HAP-1 (cell line): ENCODE data around the gene TCEAL8.

ENCODE experiments used
- DNase-seq, 2 experiments: peaks; one replicate each; pipeline ENCODE4 v3.0.0-alpha.2; 2016 to 2020; ENCODE audit warnings: low spot score in 2 of 2
- H3K27me3 ChIP-seq: fragments of 250-450 bp; sonication (Bioruptor Pico); 2 replicates; pipeline ENCODE4 v1.5.1; 2020; ENCODE audit warnings: low read depth, mild to moderate bottlenecking, moderate library complexity
- H3K36me3 ChIP-seq: fragments of 250-450 bp; sonication (Bioruptor Pico); replicated peaks from 2 replicates; pipeline ENCODE4 v1.5.1; 2020; ENCODE audit warnings: mild to moderate bottlenecking
- H3K4me1 ChIP-seq: fragments of 250-450 bp; sonication (Bioruptor Pico); 2 replicates; pipeline ENCODE4 v1.5.1; 2020; ENCODE audit warnings: mild to moderate bottlenecking
- H3K4me3 ChIP-seq: fragments of 250-450 bp; sonication (Bioruptor Pico); 2 replicates; pipeline ENCODE4 v1.5.1; 2020; ENCODE audit warnings: mild to moderate bottlenecking, moderate library complexity
- H3K9me3 ChIP-seq: fragments of 250-450 bp; sonication (Bioruptor Pico); 2 replicates; pipeline ENCODE4 v1.5.1; 2020; ENCODE audit warnings: mild to moderate bottlenecking, moderate library complexity
- in situ Hi-C: fragments of 300-500 bp; cut with MboI; formaldehyde crosslinking; loops from 3 replicates; pipeline ENCODE4 v1.14.3; 2020; ENCODE audit warnings: low sequenced_read_pairs, inconsistent platforms, mixed read lengths

The TCEAL8 gene, protein sequence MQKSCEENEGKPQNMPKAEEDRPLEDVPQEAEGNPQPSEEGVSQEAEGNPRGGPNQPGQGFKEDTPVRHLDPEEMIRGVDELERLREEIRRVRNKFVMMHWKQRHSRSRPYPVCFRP

DNA sequence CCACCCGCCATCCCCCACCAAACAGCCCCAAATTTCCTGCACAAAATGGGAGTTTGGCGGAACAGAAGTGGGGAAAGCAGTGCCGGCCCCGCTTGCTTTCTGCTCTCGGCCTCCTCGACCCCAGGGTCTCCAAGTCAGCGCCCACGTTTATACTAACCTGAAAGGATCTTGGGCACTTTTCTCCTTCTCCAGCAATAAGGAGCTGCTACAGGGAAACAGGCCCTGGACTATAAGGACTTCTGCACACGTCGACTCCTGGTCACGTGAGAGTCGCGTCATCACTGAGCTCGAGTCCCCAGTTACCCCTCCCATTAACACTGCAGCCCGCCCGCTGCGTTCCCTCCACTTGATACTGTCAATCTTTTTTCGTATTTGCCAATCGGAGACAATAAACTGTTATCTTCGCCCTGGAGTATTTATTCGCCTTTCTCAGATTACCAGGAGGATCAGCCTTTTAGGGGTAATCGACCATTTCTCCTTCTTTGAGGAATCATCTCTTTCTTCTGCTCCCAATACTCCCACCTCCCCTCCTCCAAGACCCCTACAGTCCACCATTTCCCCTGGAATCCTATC is at the start of gene TCEAL8:
Gene TCEAL8 (minus strand): TSS at position 235 of the 573 bp plus-strand sequence. CDS start 1,176 bp downstream, outside the sequence.
- no peak within 1 kb of the TSS for H3K4me3 ChIP-seq
- no peaks in the 10 kb centered on the region; the same call in 1 of the 2 replicates for H3K27me3 ChIP-seq
- no peaks in the 10 kb centered on the region for H3K36me3 ChIP-seq
- H3K4me1 ChIP-seq: no peaks in the 10 kb centered on the region
- H3K9me3 ChIP-seq: no peaks in the 10 kb centered on the region
- no peak for DNase-seq
- in situ Hi-C loops: no loop called here

DNA sequence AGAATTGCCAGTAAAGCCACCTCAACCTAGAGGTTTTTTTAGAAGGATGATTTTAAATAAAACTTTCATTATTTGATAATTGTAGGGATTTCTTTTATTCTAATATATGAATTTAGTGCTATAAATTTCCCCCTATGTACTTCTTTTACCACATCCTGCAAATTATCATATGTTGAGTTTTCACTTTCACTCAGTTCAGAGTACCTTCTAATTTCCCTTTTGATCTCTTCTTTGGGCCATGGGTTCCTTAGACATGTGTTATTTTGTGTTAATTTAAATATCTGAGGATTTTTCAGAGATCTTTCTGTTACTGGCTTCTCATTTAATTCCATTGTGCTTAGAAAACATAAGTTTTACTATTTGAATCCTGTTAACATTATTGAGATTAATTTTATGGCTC is 49.8 kb upstream of the TCEAL8 start:
- Histone ChIP-seq H3K9me3 (no peaks in the 10 kb centered on the region), H3K4me1 (no peaks in the 10 kb centered on the region), H3K4me3 (no peak overlapping the region), H3K36me3 (no peaks in the 10 kb centered on the region), H3K27me3 (no peaks in the 10 kb centered on the region)
- in situ Hi-C loops: no loop called here
- no peak for DNase-seq

DNA sequence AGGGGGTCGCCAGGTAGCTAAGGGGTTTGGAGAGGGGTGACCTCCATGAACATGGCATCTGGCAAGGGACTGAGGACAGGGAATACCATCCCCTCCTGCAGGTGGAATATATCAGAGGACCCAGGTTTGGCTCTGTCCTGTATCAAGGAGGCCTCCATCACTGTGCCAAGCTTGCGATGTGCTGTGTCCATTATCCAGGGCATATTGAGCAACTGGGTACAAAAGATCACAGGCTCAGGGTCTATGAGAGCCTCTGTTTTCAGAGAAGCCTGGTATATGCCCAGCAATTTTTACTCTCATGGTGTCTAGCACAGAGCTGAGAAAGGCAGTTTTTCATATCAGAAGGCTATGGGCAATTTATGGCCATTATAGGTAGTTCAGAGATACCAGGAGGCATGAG is 38.2 kb upstream of the TCEAL8 start:
- H3K4me3 ChIP-seq: no peak overlapping the region
- no peaks in the 10 kb centered on the region for H3K9me3 ChIP-seq
- no peak for DNase-seq
- H3K36me3 ChIP-seq: no peaks in the 10 kb centered on the region
- H3K4me1 ChIP-seq: no peaks in the 10 kb centered on the region
- H3K27me3 ChIP-seq: no peaks in the 10 kb centered on the region; the same call in 1 of the 2 replicates
- in situ Hi-C loops: no loop called here

DNA sequence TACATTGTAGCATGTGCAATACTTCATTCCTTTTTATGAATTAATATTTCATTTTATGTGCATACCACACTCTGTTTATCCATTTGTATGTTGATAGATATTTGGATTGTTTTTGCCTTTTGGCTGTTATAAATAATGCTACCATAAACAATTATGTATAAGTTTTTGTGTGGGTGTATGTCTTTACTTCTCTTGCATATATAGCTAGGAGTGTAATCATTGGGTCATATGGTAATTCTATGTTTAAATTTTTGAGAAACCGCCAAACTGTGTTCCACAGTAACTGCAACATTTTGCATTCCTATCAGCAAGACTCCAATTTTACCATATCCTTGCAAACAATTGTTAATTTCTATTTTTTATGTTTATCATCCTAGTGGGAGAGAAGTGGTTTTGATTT is 24.7 kb upstream of the TCEAL8 start:
- in situ Hi-C loops: no loop called here
- Histone ChIP-seq H3K27me3 (peaks cover 41% of the 10 kb centered on the region), H3K4me3 (no peak overlapping the region), H3K4me1 (no peaks in the 10 kb centered on the region), H3K36me3 (no peaks in the 10 kb centered on the region), H3K9me3 (no peaks in the 10 kb centered on the region)
- DNase-seq: no peak

DNA sequence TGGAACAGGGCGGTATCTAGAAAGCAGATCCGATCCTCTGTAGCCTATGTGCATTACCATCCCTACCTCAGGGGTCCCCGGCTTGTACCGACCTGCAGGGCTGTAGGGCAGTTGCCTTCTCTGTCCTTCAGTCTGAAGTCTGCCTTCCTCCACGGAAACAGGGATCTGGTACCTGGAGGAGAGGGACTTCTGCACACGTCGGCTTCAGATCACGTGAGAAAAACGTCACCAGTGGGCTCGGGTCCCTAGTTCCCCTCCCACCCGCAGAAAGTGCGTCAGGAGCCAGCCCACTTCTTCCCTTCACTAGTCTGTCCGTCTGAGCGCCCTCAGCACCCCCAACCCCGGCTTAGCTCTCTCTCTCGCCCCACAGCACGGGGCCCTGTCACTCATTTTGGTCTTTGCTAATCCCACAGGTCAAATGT is 21.6 kb upstream of the TCEAL8 start, which contains the start of gene TCEAL5:
Gene TCEAL5 (minus strand): TSS at position 170 of the 422 bp plus-strand sequence. CDS start 2,187 bp downstream, outside the sequence.
- in situ Hi-C loops: no loop called here
- no peaks in the 10 kb centered on the region for H3K4me1 ChIP-seq
- no peak for DNase-seq
- peaks cover 64% of the 10 kb centered on the region for H3K27me3 ChIP-seq
- H3K4me3 ChIP-seq: no peak within 1 kb of the TSS
- no peaks in the 10 kb centered on the region for H3K36me3 ChIP-seq
- no peaks in the 10 kb centered on the region for H3K9me3 ChIP-seq

DNA sequence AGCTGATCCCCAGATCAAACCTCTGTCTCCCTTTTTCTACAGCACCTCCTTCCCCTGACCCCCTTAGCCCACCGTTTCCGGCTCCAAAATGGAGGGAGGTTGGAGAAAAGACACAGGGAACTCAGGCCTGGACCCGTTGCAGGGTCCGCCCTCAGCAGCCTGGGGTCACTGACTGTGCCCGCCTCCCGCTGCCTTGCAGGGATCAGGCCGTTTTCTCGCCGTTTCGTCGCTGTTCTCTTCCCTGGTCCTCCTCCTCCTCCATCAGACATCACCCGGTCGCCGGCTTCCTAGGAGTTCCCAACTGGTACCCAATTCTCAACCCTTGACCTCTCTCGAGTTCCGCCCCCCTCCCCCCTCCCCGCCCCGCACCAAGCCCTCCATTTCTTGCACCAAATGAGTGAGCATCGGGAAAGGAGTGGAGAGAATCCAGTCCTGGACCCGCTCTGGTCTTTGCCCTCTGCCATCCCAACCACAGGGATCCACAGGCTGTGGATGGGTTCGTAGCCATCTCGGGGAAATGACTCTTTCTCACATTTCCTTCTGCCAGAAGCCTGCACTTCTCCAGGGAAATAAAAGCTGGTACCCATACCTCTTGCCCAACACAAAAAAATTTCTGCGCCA is 21.1 kb upstream of the TCEAL8 start:
- Histone ChIP-seq H3K36me3 (no peaks in the 10 kb centered on the region), H3K4me3 (no peak overlapping the region), H3K27me3 (peaks cover 68% of the 10 kb centered on the region), H3K4me1 (no peaks in the 10 kb centered on the region), H3K9me3 (no peaks in the 10 kb centered on the region)
- DNase-seq: no peak
- in situ Hi-C loops: no loop called here

DNA sequence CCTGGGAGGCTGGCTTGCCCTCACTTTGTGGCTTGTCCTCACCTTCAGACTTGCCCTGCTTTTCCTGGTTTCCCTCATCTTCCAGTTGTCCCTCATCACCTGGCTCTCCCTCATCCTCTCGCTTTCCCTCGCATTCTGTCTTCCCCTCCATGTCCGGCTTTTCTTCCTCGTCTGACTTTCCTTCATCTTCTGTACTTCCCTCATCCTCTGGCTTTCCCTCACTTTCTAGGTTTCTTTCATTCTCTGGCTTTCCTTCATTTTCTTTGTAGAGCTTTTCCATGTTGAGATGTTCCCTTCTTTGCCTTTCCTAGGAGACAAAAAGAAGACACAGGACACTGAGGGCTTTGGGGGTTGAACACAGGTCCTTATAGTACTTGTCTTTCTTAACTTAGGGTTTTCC is 19.3 kb upstream of the TCEAL8 start:
- Histone ChIP-seq H3K4me1 (no peaks in the 10 kb centered on the region), H3K9me3 (no peaks in the 10 kb centered on the region), H3K36me3 (no peaks in the 10 kb centered on the region), H3K4me3 (no peak overlapping the region), H3K27me3 (peaks cover 65% of the 10 kb centered on the region)
- DNase-seq: no peak
- in situ Hi-C loops: no loop called here

DNA sequence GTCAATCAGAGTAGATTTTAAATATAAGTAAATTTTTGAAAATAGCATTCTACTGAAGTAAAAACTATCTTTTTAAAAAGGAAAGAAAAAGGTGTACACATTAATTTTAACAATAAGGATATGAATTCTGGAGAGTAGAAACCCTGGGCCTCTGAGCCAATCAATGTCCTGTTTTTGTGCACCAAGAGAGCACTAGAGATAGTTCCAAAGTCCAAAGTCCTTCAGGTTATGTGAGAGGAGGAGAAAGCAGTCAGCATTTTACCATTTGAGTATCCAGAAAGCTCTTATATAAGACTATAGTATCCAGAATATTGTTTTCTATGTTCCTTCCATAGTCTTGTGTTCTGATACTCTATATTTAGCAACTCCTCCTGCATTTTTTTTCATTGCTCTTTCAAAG is 3.3 kb upstream of the TCEAL8 start:
- H3K36me3 ChIP-seq: no peaks in the 10 kb centered on the region
- DNase-seq: no peak
- H3K9me3 ChIP-seq: no peaks in the 10 kb centered on the region
- H3K27me3 ChIP-seq: peaks cover 2% of the 10 kb centered on the region
- H3K4me1 ChIP-seq: no peaks in the 10 kb centered on the region
- H3K4me3 ChIP-seq: no peak overlapping the region
- in situ Hi-C loops: no loop called here

DNA sequence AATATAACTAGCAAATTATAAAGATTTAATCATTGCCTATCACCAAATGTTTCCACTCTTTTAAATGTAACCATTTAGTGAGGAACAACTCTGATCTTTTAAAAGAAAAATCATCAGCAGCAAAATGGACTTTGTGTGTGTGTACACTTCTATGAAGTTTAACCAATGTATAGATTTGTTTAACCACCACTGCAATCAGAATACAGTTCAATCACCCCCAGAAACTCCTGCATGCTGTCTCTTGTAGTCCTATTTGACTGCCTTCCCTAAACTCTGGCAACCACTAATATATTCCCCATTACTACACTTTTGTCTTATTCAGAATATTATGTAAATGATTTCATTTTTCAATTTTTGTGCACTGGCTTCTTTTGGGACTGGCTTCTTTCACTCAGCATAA is 1.7 kb upstream of the TCEAL8 start:
- Histone ChIP-seq H3K27me3 (peaks cover 2% of the 10 kb centered on the region), H3K36me3 (no peaks in the 10 kb centered on the region), H3K4me3 (no peak overlapping the region), H3K4me1 (no peaks in the 10 kb centered on the region), H3K9me3 (no peaks in the 10 kb centered on the region)
- in situ Hi-C loops: no loop called here
- DNase-seq: no peak

DNA sequence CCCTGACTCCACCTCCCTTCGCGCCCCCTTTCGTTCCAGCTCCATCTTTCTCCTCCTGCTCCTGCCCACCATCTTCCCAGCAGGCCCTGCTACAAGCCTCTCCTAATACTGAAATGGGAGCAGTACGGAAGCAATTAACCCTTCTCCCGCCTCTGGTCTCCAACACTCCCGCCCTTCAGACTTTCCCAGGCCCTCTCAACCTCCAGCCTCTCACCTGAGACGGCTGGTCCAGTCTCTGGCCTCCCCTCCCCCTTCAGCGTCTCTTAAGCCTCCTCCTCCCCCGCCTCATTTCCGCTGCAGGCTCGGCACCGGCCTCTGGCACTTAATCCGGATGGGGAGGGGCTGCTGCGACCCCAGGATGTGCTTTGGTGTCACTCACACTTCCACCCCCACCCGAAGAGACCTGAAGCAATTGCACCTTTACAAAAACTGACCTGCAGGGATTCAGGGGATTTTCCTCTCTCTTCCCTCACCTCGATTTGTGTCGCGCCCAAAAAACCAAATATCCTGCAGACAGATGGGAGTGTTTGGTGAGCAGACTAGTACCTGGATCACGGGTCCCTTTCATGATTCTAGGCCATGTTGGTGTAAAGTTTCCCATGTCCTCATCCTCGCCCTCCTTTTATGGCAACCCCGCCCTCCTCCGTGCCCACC is 657 bp downstream of the TCEAL8 start:
- Histone ChIP-seq H3K4me1 (no peaks in the 10 kb centered on the region), H3K36me3 (no peaks in the 10 kb centered on the region), H3K9me3 (no peaks in the 10 kb centered on the region), H3K4me3 (no peak overlapping the region), H3K27me3 (no peaks in the 10 kb centered on the region)
- DNase-seq: no peak
- in situ Hi-C loops: no loop called here

DNA sequence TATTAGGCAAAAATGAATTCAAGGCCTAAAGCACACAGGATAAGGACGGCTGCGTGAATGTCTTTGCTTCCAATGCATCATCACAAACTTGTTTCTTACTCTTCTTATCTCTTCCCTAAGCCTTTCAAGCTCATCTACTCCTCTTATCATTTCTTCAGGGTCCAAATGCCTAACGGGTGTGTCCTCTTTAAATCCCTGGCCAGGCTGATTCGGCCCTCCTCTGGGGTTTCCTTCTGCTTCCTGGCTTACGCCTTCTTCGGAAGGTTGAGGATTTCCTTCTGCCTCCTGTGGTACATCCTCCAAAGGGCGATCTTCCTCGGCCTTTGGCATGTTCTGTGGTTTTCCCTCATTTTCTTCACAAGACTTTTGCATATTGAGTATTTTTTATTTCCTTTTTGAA is 1.3 kb downstream of the TCEAL8 start:
- Histone ChIP-seq H3K36me3 (no peaks in the 10 kb centered on the region), H3K9me3 (no peaks in the 10 kb centered on the region), H3K4me1 (no peaks in the 10 kb centered on the region), H3K4me3 (no peak overlapping the region), H3K27me3 (no peaks in the 10 kb centered on the region)
- DNase-seq: no peak
- in situ Hi-C loops: no loop called here

DNA sequence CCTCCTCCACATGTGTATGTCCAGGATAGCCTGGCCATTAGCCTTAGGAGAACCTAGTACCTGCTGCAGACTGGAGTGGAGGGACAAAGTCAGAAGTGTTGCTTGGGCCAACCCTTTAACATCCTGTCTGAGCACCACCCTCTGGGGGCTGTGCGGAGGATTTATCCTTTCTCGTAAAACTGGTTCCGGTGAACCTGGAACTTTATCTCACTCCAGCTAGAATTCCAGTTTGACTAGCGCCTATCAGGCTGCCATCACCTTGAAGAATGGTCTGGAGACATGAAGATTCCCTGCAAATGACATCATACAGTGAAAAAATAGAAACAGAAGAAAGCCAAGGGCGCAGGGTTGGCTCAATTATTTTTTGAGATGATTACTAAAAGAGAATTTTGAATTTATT is 4.0 kb downstream of the TCEAL8 start:
- no peaks in the 10 kb centered on the region for H3K9me3 ChIP-seq
- H3K4me3 ChIP-seq: no peak overlapping the region
- no peaks in the 10 kb centered on the region for H3K4me1 ChIP-seq
- H3K36me3 ChIP-seq: no peaks in the 10 kb centered on the region
- no peaks in the 10 kb centered on the region for H3K27me3 ChIP-seq
- in situ Hi-C loops: no loop called here
- DNase-seq: no peak

DNA sequence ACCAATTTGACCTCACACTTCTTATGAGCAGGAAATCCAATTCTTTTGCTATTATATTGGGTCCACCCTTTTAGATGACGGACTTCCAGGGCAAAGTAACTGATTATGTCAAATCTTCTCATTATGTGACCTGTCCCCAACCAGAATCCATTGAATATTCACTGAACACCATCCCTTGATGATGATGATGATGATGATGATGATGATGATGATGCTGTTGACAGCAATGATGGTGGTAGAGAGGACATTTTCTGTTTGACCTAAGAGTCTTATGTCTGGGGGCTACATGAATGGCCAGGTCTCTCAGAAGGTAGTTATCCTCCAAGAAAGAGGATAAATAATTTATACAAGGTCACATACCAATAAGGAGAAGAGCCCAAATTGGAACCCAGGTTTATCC is 5.2 kb downstream of the TCEAL8 start:
- H3K4me1 ChIP-seq: no peaks in the 10 kb centered on the region
- no peak overlapping the region for H3K4me3 ChIP-seq
- DNase-seq: no peak
- H3K27me3 ChIP-seq: no peaks in the 10 kb centered on the region
- in situ Hi-C loops: no loop called here
- H3K36me3 ChIP-seq: no peaks in the 10 kb centered on the region
- H3K9me3 ChIP-seq: no peaks in the 10 kb centered on the region

DNA sequence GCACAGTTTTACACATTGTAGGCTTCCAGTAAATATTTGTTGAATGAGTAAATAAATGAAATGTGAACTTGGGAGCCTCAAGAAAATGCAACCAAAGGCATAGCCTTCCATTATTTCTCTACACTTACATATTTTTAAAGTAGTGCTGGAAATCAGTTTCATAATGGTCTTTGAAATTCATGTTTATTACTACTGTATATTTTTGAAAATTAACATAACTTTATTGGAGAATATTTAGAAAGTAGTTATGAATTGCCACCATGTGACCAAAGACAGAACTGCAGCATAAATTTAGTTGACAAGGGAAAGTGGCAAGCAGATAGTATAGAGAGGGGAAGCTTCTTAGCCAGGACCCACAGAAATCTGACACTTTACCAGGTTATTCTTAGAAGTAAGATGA is 6.4 kb downstream of the TCEAL8 start:
- in situ Hi-C loops: no loop called here
- H3K9me3 ChIP-seq: no peaks in the 10 kb centered on the region
- no peaks in the 10 kb centered on the region for H3K4me1 ChIP-seq
- H3K4me3 ChIP-seq: no peak overlapping the region
- H3K36me3 ChIP-seq: no peaks in the 10 kb centered on the region
- no peaks in the 10 kb centered on the region for H3K27me3 ChIP-seq
- DNase-seq: no peak
